Stimulated activated memory B cell treated with anti-CD40 and anti-IgM and Interleukin-4, amounts not matched to agents 10 μg/mL and 1 μg/mL and 100 μg/mL, for 72 hours (primary cell): ENCODE data around the gene CCSER1.
"Not testable (repeated sequence)": the region's sequence is repeated elsewhere in the genome, so short reads cannot be mapped to it uniquely, and the experiment has no call there.

Experiments
- ATAC-seq: fragments of 150-1000 bp; cut with Tn5 transposase; 2 replicates; pipeline ENCODE4 v1.10.0; 2021
- H3K27ac Mint-ChIP-seq: one replicate; pipeline ENCODE4 v1.8.0; 2022; ENCODE audit warnings: mild to moderate bottlenecking, mixed read lengths
- H3K27me3 Mint-ChIP-seq: one replicate; pipeline ENCODE4 v1.8.0; 2022; ENCODE audit warnings: mixed read lengths
- H3K36me3 Mint-ChIP-seq: one replicate; pipeline ENCODE4 v1.8.0; 2022; ENCODE audit warnings: mixed read lengths
- H3K4me1 Mint-ChIP-seq: one replicate; pipeline ENCODE4 v1.8.0; 2022; ENCODE audit warnings: mixed read lengths
- H3K4me3 Mint-ChIP-seq: one replicate; pipeline ENCODE4 v1.8.0; 2022; ENCODE audit warnings: mild to moderate bottlenecking, moderate library complexity, mixed read lengths
- H3K9me3 Mint-ChIP-seq: one replicate; pipeline ENCODE4 v1.8.0; 2022; ENCODE audit warnings: mixed read lengths

CCSER1 gene

DNA sequence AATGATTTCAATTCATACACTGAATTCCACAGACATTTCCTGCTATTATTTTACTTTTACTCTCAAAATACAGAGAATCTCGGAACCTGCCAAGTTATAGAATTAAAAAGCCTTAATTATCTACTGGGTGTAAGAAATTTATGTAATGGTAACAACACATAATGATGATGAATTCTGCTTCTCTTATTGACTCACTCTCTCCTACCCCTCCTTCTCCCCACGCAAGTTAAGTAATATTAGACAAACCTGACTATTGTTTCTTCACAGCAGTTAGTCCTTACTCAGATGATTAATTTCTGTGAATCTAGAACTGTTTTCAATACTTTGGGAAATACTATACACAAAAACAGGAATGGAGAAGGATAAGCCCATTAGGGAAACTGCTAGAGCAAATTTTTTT is 762.0 kb downstream of the CCSER1 start:
- ATAC-seq: no peak

GRCh38 chr4:90903413-90903812 is 776.2 kb downstream of the CCSER1 start:
- ATAC-seq, H3K4me1 Mint-ChIP-seq, H3K4me3 Mint-ChIP-seq, H3K27me3 Mint-ChIP-seq, H3K27ac Mint-ChIP-seq: not testable (repeated sequence)
- peaks cover 39% of the 10 kb centered on the region for H3K36me3 Mint-ChIP-seq
- H3K9me3 Mint-ChIP-seq: peaks cover 15% of the 10 kb centered on the region

More for the DNA sequence above, 762.0 kb downstream of the CCSER1 start:
- H3K27ac Mint-ChIP-seq: no peak overlapping the region
- H3K9me3 Mint-ChIP-seq: no peaks in the 10 kb centered on the region
- H3K4me1 Mint-ChIP-seq: no peaks in the 10 kb centered on the region
- no peak overlapping the region for H3K4me3 Mint-ChIP-seq
- no peaks in the 10 kb centered on the region for H3K27me3 Mint-ChIP-seq
- H3K36me3 Mint-ChIP-seq: no peaks in the 10 kb centered on the region

DNA sequence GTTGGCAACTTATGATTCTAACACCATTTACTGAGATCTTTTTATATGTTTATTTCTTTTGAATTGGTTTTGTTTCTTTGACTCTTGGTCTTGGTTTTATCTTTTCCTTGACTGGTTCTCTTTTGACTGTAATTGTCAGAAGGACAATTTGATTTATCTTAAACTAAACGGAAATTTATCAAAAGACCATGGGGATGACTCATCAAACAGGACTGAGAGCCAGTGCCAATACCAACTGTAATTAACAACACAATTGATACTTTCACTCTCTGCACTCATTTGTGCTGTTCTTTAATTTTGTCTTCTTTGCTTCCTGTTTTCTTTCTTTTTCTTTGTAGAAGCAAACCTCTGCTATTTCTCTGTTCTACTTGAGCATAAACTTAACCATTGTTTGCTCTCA is 776.8 kb downstream of the CCSER1 start:
- Mint-ChIP-seq H3K27ac (no peak overlapping the region), H3K4me1 (no peaks in the 10 kb centered on the region), H3K27me3 (no peaks in the 10 kb centered on the region), H3K9me3 (peaks cover 11% of the 10 kb centered on the region), H3K4me3 (no peak overlapping the region), H3K36me3 (peaks cover 33% of the 10 kb centered on the region)
- no peak for ATAC-seq

GRCh38 chr4:90906239-90906638 is 779.0 kb downstream of the CCSER1 start:
- peaks cover 11% of the 10 kb centered on the region for H3K9me3 Mint-ChIP-seq
- no peaks in the 10 kb centered on the region for H3K4me1 Mint-ChIP-seq
- H3K27me3 Mint-ChIP-seq: no peaks in the 10 kb centered on the region
- no peak for ATAC-seq
- H3K36me3 Mint-ChIP-seq: peaks cover 34% of the 10 kb centered on the region
- H3K27ac Mint-ChIP-seq: no peak overlapping the region
- no peak overlapping the region for H3K4me3 Mint-ChIP-seq

DNA sequence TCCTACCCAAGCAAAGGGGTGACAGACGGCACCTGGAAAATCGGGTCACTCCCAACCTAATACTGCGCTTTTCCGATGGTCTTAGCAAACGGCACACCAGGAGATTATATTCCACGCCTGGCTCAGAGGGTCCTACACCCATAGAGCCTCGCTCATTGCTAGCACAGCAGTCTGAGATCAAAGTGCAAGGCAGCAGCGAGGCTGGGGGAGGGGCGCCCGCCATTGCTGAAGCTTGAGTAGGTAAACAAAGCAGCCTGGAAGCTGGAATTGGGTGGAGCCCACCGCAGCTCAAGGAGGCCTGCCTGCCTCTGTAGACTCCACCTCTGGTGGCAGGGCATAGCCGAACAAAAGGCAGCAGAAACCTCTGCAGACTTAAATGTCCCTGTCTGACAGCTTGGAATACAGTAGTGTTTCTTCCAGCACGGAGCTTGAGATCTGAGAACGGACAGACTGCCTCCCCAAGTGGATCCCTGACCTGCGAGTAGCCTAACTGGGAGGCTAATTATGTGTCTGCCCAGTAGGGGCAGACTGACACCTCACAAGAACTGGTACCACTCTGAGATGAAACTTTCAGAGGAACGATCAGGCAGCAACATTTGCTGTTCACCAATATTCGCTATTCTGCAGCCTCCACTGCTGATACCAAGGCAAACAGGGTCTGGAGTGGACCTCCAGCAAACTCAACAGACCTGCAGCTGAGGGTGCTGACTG is 784.7 kb downstream of the CCSER1 start:
- H3K9me3 Mint-ChIP-seq: peaks cover 11% of the 10 kb centered on the region
- ATAC-seq, H3K4me3 Mint-ChIP-seq, H3K27me3 Mint-ChIP-seq, H3K27ac Mint-ChIP-seq, H3K4me1 Mint-ChIP-seq: not testable (repeated sequence)
- H3K36me3 Mint-ChIP-seq: peaks cover 20% of the 10 kb centered on the region

DNA sequence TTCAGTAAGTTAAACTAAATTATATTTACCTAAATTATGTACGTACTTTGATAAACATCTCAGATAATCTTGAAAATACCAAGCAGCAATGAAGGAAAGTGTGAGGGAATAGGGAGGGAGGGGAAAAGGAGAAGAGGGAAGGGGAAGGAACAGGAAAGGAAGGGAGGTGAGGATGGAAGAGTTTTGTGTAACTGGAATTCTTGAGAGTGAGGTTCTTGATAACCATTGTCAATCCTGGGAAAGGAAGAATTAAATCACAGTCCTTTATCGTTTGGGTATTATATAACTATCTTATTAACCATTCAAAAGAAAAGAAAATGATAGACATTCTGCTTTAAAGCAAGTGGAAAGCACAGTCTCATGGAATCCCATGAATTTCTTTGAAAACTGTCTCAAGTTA is 795.0 kb downstream of the CCSER1 start:
- Mint-ChIP-seq H3K4me3 (no peak overlapping the region), H3K27ac (no peak overlapping the region), H3K36me3 (no peaks in the 10 kb centered on the region), H3K9me3 (no peaks in the 10 kb centered on the region), H3K4me1 (no peaks in the 10 kb centered on the region), H3K27me3 (no peaks in the 10 kb centered on the region)
- no peak for ATAC-seq

DNA sequence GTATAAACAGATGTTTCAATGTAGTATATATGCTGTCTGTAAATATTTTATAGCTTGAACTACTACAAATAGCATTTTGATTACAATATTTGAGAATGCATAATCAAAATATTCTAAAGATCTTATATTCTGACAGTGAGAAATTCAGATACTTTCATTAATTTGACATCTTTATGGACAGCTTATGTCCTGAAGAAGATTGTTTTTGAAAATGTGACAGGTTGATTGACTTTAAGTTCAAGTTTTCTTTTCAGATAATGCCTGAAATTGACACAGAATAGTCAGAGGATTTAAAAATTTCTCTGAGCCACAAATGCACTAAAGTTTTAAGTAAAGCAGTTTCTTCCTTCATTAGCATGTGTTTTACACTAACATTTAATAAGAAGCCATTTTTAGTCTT is 799.8 kb downstream of the CCSER1 start:
- no peaks in the 10 kb centered on the region for H3K4me1 Mint-ChIP-seq
- no peak overlapping the region for H3K4me3 Mint-ChIP-seq
- no peaks in the 10 kb centered on the region for H3K36me3 Mint-ChIP-seq
- H3K27me3 Mint-ChIP-seq: no peaks in the 10 kb centered on the region
- no peak overlapping the region for H3K27ac Mint-ChIP-seq
- no peaks in the 10 kb centered on the region for H3K9me3 Mint-ChIP-seq
- ATAC-seq: no peak

- Mint-ChIP-seq H3K4me1 (no peaks in the 10 kb centered on the region), H3K9me3 (peaks cover 3% of the 10 kb centered on the region)
- ATAC-seq: no peak
Measured at GRCh38 chr4:90943311-90943710, 816.1 kb downstream of the CCSER1 start.

GRCh38 chr4:90946945-90947344 is 819.8 kb downstream of the CCSER1 start:
- no peak overlapping the region for H3K4me3 Mint-ChIP-seq
- H3K36me3 Mint-ChIP-seq: no peaks in the 10 kb centered on the region
- H3K9me3 Mint-ChIP-seq: peaks cover 3% of the 10 kb centered on the region
- H3K4me1 Mint-ChIP-seq: no peaks in the 10 kb centered on the region
- H3K27me3 Mint-ChIP-seq: no peaks in the 10 kb centered on the region
- no peak for ATAC-seq
- H3K27ac Mint-ChIP-seq: no peak overlapping the region

More at GRCh38 chr4:90943311-90943710, 816.1 kb downstream of the CCSER1 start:
- peaks cover 5% of the 10 kb centered on the region for H3K36me3 Mint-ChIP-seq
- H3K4me3 Mint-ChIP-seq: no peak overlapping the region
- H3K27me3 Mint-ChIP-seq: no peaks in the 10 kb centered on the region
- H3K27ac Mint-ChIP-seq: no peak overlapping the region

DNA sequence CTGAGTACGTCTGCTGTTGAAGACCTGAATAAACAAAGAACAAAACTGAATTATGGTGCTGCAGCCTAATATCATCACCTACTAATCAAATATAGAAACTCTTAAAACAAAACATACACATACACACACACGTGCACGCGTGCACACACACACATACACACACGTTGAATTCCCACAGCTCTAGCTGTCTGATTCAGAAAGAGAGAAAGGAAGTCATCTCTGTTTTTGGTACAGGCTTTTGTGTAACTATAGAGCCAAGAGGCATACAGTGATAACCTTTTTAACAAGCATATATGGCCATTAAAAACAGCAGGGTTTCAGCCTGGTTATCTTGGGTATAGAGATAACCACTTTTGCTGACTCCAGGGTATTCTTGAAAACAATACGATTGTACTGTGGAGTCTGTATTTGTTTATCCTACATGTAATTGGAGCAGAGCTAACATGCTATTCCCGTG is 823.2 kb downstream of the CCSER1 start:
- Mint-ChIP-seq H3K27me3 (no peaks in the 10 kb centered on the region), H3K36me3 (no peaks in the 10 kb centered on the region), H3K9me3 (no peaks in the 10 kb centered on the region), H3K4me1 (no peaks in the 10 kb centered on the region), H3K27ac (no peak overlapping the region), H3K4me3 (no peak overlapping the region)
- ATAC-seq: no peak

- Mint-ChIP-seq H3K4me3 (no peak overlapping the region), H3K36me3 (no peaks in the 10 kb centered on the region), H3K4me1 (no peaks in the 10 kb centered on the region), H3K27me3 (no peaks in the 10 kb centered on the region), H3K27ac (no peak overlapping the region), H3K9me3 (no peaks in the 10 kb centered on the region)
- no peak for ATAC-seq
Measured at GRCh38 chr4:90951037-90951436, 823.8 kb downstream of the CCSER1 start.

DNA sequence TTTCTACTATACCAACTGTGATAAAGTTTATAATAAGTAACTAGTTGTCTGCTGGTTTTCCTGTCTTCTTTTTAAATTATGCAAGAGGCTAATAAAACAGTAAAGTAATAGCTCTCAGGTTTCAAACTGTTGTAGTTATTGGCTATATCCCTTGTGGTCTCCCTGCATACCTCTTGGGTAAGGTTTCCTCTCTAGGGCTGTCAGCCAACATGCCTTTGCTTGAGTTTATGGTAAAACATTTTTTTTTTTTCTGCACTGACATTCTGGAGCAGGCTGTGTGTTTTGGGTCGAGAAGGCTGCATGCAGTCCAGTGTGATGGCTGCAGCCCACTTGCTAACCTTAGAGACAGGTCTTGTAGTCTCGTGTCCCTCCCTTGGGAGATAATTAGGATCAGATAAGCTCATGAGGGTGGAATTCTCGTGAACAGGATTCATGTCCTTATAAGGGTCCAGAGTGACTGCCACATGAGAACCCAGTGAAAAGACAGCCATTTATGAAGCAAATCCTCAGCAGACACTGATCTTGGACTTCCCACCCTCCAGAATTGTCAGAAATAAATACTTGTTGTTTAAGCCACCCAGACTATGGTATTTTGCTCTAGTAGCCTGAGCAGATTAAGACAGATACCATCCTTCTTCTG is 831.2 kb downstream of the CCSER1 start:
- Mint-ChIP-seq H3K27me3 (no peaks in the 10 kb centered on the region), H3K9me3 (no peaks in the 10 kb centered on the region), H3K4me3 (no peak overlapping the region), H3K36me3 (no peaks in the 10 kb centered on the region), H3K27ac (no peak overlapping the region), H3K4me1 (no peaks in the 10 kb centered on the region)
- no peak for ATAC-seq

DNA sequence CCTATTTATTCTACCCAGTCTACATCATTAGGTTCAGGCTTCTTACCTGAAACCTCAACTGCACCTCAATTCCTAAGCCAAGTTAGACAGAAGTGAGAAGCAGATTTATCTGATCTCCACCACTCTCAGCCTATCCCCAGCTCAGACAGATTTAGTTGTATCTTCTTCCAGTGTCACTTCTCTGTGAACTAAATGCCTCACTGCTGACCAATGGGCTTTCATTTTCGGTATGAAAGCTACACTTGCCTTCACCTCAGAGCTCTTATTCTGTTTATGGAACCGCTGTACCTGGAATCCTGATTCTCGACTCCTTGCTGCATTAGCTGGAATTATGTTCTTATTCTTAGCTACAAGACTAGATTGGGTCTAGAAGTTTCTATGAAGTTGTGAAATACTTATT is 833.2 kb downstream of the CCSER1 start:
- H3K4me3 Mint-ChIP-seq: no peak overlapping the region
- no peak for ATAC-seq

DNA sequence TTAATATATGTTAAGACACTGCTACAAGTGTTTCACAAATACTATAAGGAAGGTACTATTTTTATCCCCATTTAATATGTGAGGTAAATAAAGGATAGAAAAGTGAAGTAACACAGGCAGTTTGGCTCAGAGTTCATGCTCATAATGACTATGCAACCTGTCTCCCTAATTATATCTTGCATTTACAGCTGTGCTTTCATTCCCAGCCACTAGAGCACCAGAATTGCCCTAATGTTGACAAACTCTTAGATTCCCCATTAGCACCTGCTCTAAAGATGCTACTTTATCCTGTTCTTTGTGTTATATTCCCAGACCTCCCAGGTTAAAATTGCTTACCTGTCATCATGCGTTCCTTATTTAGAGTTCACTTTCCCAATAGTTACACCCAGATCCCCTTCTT is 833.6 kb downstream of the CCSER1 start:
- no peaks in the 10 kb centered on the region for H3K9me3 Mint-ChIP-seq
- H3K4me1 Mint-ChIP-seq: no peaks in the 10 kb centered on the region
- ATAC-seq: no peak
- no peaks in the 10 kb centered on the region for H3K36me3 Mint-ChIP-seq
- no peaks in the 10 kb centered on the region for H3K27me3 Mint-ChIP-seq
- no peak overlapping the region for H3K4me3 Mint-ChIP-seq
- no peak overlapping the region for H3K27ac Mint-ChIP-seq

More for the DNA sequence above, 833.2 kb downstream of the CCSER1 start:
- Mint-ChIP-seq H3K27ac (no peak overlapping the region), H3K36me3 (no peaks in the 10 kb centered on the region), H3K4me1 (no peaks in the 10 kb centered on the region), H3K9me3 (no peaks in the 10 kb centered on the region), H3K27me3 (no peaks in the 10 kb centered on the region)

GRCh38 chr4:90970021-90970420 is 842.8 kb downstream of the CCSER1 start:
- Mint-ChIP-seq H3K9me3 (peaks cover 26% of the 10 kb centered on the region), H3K4me1 (no peaks in the 10 kb centered on the region), H3K4me3 (no peak overlapping the region), H3K27ac (no peak overlapping the region), H3K36me3 (no peaks in the 10 kb centered on the region), H3K27me3 (no peaks in the 10 kb centered on the region)
- ATAC-seq: no peak

DNA sequence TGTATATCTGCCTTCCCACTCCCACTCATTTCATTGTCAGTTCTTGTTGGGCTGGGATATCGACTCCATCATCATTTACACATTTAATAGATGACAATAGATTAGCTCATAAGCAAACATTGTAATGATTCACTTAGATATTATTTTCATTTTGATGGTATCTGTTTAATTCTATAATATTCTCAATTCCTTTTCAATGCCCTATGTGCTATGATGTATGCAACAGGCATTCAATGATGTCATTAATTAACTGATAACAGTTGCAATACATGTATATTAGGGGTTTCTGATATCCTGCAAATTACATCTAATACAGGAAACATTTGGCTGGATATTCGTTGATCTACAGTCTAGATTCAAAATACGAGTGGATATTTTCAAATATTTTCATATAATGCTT is 850.5 kb downstream of the CCSER1 start:
- Mint-ChIP-seq H3K9me3 (peaks cover 6% of the 10 kb centered on the region), H3K36me3 (no peaks in the 10 kb centered on the region), H3K4me1 (no peaks in the 10 kb centered on the region), H3K27ac (no peak overlapping the region), H3K4me3 (no peak overlapping the region), H3K27me3 (no peaks in the 10 kb centered on the region)
- ATAC-seq: no peak
